Esophagus muscularis mucosa (tissue), 4 donors: ENCODE results near the gene DIRAS1. TPM values are rescaled to one million over a fixed set of nuclear protein-coding genes. Genes with fewer than 3 reads are reported as not detected.

Source experiments
- DNase-seq: peaks from one replicate; pipeline ENCODE4 v3.0.0-alpha.2; 2017; ENCODE audit errors: extremely low spot score
- H3K27ac ChIP-seq, 4 donors: fragments of 200-600 bp; sonication (generic); replicated peaks in 1 of 4; 1 replicate in 3 of 4; 2 replicates in 1 of 4; pipeline ENCODE4 v1.5.1; 2016 to 2019; ENCODE audit warnings: mild to moderate bottlenecking in 1 of 4
- H3K27me3 ChIP-seq, 4 donors: fragments of 200-600 bp; sonication (generic); one replicate each; pipeline versions ENCODE4 v1.5.1 to v1.6.0; 2016 to 2019
- H3K36me3 ChIP-seq, 4 donors: fragments of 200-600 bp; sonication (generic); one replicate each; pipeline ENCODE4 v1.5.1; 2016 to 2019
- H3K4me1 ChIP-seq, 4 donors: fragments of 200-600 bp; sonication (generic); one replicate each; pipeline ENCODE4 v1.5.1; 2016 to 2019
- H3K4me3 ChIP-seq, 4 donors: fragments of 200-600 bp; sonication (generic); 1 replicate in 2 of 4; 2 replicates in 2 of 4; pipeline ENCODE4 v1.5.1; 2016 to 2019; ENCODE audit warnings: mild to moderate bottlenecking in 4 of 4, moderate library complexity in 1 of 4
- H3K9me3 ChIP-seq, 4 donors: fragments of 200-600 bp; sonication (generic); 1 replicate in 3 of 4; 2 replicates in 1 of 4; pipeline ENCODE4 v1.5.1; 2016 to 2019
- EP300 ChIP-seq: sonication (generic); formaldehyde crosslinking; IDR thresholded peaks from one replicate; pipeline ENCODE4 v1.6.1; 2017; ENCODE audit warnings: antibody characterized with exemption
- POLR2A ChIP-seq: fragments of 450-650 bp; IDR thresholded peaks from one replicate; pipeline ENCODE4 v1.6.1; 2017; ENCODE audit warnings: antibody characterized with exemption, moderate library complexity, mild to moderate bottlenecking, low read depth
- POLR2AphosphoS5 ChIP-seq, 2 donors: sonication (generic); formaldehyde crosslinking; IDR thresholded peaks; one replicate each; pipeline ENCODE4 v1.6.1; 2017; ENCODE audit warnings: antibody characterized with exemption in 2 of 2
- WGBS: methylation state at CpG from one replicate; pipeline ENCODE4 v1.1.5; 2018; 5-methylcytosine and 5-hydroxymethylcytosine counted together
- intact Hi-C: fragments of 100-400 bp; cut with DNase I; formaldehyde crosslinking; loops from one replicate; pipeline ENCODE4 v1.15.1; 2023
- total RNA-seq, 4 donors: library from RNA; depleted of rRNA; stranded (reverse); fragments of >200 nt; gene quantifications; one replicate each; pipeline versions ENCODE4 v1.1.0 to v1.2.1, GENCODE V29; 2016
- TF ChIP-seq, protein P1 (sequence below), 3 experiments: fragments of 200-600 bp in 2 of 3; fragments of 450-650 bp in 1 of 3; sonication (generic) in 2 of 3; IDR thresholded peaks; one replicate each; pipeline ENCODE4 v1.5.1; 2017 to 2019; ENCODE audit warnings: antibody characterized with exemption in 3 of 3, mild to moderate bottlenecking in 2 of 3, moderate library complexity in 1 of 3

The DIRAS1 gene
- total RNA-seq, 4 donors from 2014 or later, result 7.0 to 19.2 (median 14.3) TPM

DNA sequence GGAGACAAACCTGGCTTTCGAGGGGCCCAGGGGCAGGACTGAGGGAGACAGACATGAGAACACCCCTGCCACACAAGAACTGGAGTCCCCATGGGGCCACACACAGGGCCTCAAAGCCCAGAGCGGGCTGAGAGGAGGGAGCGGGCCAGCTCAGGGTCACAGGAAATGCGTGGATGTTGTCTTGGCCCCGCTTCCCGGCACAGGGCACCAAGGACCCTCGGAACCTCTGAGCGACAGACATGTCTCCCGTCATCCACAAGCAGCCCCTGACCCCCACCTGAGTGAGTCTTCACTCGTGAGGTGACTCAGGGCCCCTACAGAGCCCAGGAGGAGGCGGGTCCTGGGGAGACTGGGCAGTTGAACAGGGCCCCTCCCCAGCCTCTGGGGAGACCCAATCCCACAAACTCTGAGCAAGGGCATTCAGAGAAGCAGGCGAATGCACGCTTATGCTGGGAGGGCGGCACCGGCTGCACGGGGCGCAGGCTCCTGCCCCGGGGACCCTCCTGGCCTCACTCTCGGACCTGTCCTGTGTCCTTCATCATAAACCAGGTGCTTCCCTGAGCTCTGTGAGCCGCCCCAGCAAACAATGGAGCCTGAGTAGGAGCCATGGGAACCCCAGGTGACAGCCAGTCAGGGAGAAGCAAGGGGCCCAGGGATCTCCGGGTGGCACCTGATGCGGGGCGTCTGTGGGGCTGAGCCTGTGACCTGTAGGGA, 41.8 kb upstream of the DIRAS1 start:
- intact Hi-C loops, result no loop called here

DNA sequence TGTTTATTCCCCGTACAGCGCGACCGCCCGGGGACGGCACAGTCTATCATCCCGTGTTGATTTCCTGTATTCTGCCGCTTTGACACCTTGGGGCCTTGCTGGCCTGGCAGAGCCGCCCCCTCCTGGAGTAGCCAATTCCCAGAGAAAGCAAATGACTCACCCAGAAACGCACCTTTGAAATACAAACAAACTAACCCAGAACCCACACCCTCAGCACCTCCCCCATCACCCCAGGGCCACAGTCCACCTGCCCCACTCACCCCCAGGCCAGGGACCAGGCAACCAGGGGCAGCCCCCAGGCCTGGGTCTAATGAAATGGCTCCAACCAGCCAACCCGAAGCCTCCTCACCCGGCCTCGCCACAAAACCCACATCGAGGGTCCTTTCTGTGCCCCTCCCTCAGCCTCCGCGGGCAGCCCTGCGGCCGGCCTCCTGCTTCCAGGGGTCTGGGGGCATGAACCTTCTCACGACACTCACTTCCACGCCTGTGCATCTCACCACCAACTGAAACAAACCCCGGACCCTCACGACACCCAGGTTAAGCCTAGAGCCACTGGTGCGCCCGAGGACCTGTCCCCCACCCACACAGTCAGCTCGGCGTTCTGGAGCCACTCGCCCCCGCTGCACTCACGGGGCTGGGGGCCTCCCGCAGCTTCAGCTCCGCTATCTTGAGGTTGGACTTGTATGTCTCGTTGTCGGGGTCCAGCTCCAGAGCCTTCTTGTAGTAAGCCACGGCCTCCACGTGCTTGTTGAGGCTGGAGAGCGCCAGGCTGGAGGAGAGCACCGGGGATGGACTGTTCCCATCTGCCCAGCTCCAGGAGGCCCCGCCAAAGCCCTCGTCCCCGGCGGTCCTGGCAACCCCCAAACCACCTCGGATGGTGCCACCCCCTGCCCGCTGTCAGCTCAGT, 41.0 kb upstream of the DIRAS1 start:
- no peak for DNase-seq
- intact Hi-C loops, result no loop called here
- TF ChIP-seq, protein P1, sequence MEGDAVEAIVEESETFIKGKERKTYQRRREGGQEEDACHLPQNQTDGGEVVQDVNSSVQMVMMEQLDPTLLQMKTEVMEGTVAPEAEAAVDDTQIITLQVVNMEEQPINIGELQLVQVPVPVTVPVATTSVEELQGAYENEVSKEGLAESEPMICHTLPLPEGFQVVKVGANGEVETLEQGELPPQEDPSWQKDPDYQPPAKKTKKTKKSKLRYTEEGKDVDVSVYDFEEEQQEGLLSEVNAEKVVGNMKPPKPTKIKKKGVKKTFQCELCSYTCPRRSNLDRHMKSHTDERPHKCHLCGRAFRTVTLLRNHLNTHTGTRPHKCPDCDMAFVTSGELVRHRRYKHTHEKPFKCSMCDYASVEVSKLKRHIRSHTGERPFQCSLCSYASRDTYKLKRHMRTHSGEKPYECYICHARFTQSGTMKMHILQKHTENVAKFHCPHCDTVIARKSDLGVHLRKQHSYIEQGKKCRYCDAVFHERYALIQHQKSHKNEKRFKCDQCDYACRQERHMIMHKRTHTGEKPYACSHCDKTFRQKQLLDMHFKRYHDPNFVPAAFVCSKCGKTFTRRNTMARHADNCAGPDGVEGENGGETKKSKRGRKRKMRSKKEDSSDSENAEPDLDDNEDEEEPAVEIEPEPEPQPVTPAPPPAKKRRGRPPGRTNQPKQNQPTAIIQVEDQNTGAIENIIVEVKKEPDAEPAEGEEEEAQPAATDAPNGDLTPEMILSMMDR (IDR thresholded peaks at IDR 0.05), result no peak
- TF ChIP-seq POLR2AphosphoS5 (IDR thresholded peaks at IDR 0.05) (no peak), POLR2A (no peak), EP300 (no peak)
- Histone ChIP-seq H3K9me3 (no peaks in the 10 kb centered on the region), H3K4me3 (no peak overlapping the region), H3K4me1 (no peaks in the 10 kb centered on the region), H3K27ac (no peak overlapping the region), H3K36me3 (peaks cover 60 to 100% (median 96%) of the 10 kb centered on the region in 4 donors), H3K27me3 (no peaks in the 10 kb centered on the region)
- 93% methylated on average over 24 of the region's 43 CpGs for WGBS

More for the DNA sequence above, 41.8 kb upstream of the DIRAS1 start:
- no peaks in the 10 kb centered on the region for H3K27me3 ChIP-seq
- H3K27ac ChIP-seq, result no peak overlapping the region
- H3K9me3 ChIP-seq, result no peaks in the 10 kb centered on the region
- no peak for DNase-seq
- H3K4me1 ChIP-seq, result peaks cover 0 to 1% (median 0%) of the 10 kb centered on the region in 4 donors
- TF ChIP-seq, protein P1 (IDR thresholded peaks at IDR 0.05), result no peak
- TF ChIP-seq POLR2A (no peak), POLR2AphosphoS5 (IDR thresholded peaks at IDR 0.05) (no peak), EP300 (no peak)
- 95% methylated on average over 8 of the region's 23 CpGs for WGBS
- no peak overlapping the region for H3K4me3 ChIP-seq
- peaks cover 64 to 100% (median 96%) of the 10 kb centered on the region in 4 donors for H3K36me3 ChIP-seq

DNA sequence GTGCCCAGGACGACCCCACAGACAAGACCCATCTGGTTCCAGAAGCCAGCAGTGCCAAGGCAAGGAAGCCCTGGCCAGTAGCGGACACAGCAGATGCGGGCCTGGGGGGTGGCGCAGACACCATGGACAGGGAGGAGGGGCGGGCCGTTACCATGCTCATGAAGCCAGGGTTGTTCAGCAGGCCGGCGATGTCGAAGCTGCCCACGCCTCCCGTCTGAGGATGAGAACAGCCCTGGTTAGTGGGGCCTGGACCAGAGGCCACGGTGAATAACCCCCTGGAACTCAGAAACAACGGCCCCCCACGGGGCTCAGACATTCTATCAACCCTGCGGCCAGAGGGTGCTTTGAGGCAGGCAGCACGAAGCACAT, 40.1 kb upstream of the DIRAS1 start:
- intact Hi-C loops, result no loop called here

DNA sequence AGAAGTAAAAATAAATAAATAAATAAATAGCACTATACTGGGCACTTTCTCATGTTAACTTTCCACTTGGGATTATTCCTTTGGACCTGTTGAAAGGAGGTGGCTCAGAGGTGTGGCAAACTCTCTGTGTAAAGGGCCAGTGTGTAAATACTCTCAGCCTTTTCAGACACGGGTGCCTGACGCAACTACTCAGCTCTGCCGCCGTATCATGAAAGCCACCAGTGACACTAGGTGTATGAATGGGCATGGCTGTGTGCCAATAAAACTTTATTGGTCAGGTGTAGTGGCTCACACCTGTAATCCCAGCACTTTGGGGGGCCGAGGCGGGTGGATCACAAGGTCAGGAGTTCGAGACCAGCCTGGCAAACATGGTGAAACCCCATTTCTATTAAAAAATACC, 38.8 kb upstream of the DIRAS1 start:
- whole genome bisulfite sequencing, result 99% methylated on average over 7 of the region's 7 CpGs
- H3K27ac ChIP-seq, result no peak overlapping the region
- no peak for DNase-seq
- TF ChIP-seq POLR2A, result no peak
- peaks cover 60 to 100% (median 96%) of the 10 kb centered on the region in 4 donors for H3K36me3 ChIP-seq
- no peaks in the 10 kb centered on the region for H3K4me1 ChIP-seq
- intact Hi-C loops, result no loop called here
- H3K4me3 ChIP-seq, result no peak overlapping the region
- no peaks in the 10 kb centered on the region for H3K27me3 ChIP-seq
- H3K9me3 ChIP-seq, result no peaks in the 10 kb centered on the region

More for the DNA sequence above, 40.1 kb upstream of the DIRAS1 start:
- TF ChIP-seq POLR2AphosphoS5 (IDR thresholded peaks at IDR 0.05) (no peak), EP300 (no peak), POLR2A (no peak)
- TF ChIP-seq, protein P1 (IDR thresholded peaks at IDR 0.05), result no peak
- Histone ChIP-seq H3K27me3 (no peaks in the 10 kb centered on the region), H3K36me3 (peaks cover 60 to 100% (median 96%) of the 10 kb centered on the region in 4 donors), H3K4me1 (no peaks in the 10 kb centered on the region), H3K9me3 (no peaks in the 10 kb centered on the region), H3K27ac (no peak overlapping the region), H3K4me3 (no peak overlapping the region)
- 85% methylated on average over 15 of the region's 16 CpGs for WGBS
- no peak for DNase-seq

DNA sequence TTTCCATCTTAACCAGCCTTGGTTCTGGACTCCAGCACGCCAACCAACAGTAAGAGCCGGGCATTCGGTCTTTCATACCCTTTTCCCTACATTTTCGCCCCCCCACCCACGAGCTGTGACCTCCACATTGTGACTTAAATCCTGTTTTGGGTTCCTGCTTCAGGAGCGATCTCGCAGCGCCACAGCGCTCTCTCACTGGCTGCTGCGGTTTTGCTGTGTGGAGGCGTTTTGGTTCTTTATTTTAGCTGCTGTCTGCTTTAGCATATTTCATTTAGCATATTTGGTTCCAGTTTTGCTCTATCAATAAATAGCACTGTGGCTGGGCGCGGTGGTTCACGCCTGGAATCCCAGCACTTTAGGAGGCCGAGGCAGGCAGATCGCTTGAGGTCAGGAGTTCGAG, 38.2 kb upstream of the DIRAS1 start:
- intact Hi-C loops, result no loop called here
- H3K36me3 ChIP-seq, result peaks cover 63 to 100% (median 96%) of the 10 kb centered on the region in 4 donors
- no peaks in the 10 kb centered on the region for H3K9me3 ChIP-seq
- TF ChIP-seq, protein P1 (IDR thresholded peaks at IDR 0.05), result no peak
- TF ChIP-seq EP300 (no peak), POLR2AphosphoS5 (IDR thresholded peaks at IDR 0.05) (no peak), POLR2A (no peak)
- DNase-seq, result no peak
- no peaks in the 10 kb centered on the region for H3K27me3 ChIP-seq
- H3K4me1 ChIP-seq, result no peaks in the 10 kb centered on the region
- WGBS, result 96% methylated on average over 17 of the region's 17 CpGs
- H3K27ac ChIP-seq, result no peak overlapping the region
- no peak overlapping the region for H3K4me3 ChIP-seq
